ENCODE measurements around the gene NOP53.
"Not testable (repeated sequence)": the region's sequence is repeated elsewhere in the genome, so short reads cannot be mapped to it uniquely, and the experiment has no call there.

Gene NOP53

GRCh38 chr19:47745010-47745901 is at the start of gene NOP53:
Gene NOP53, plus strand, starts transcription at chr19:47745546. Its CDS starts 14 bp downstream, at chr19:47745560.
- DNase-seq (ENCODE audit: low read depth): peak; percentile 93

- DNase-seq (ENCODE audit: low read depth): no peak
Observed at GRCh38 chr19:47696635-47697034, 48.7 kb upstream of the NOP53 start.

- DNase-seq (ENCODE audit: low read depth): peak; percentile 53
Observed at GRCh38 chr19:47697863-47698609, 47.3 kb upstream of the NOP53 start.

- DNase-seq (ENCODE audit: low read depth): no peak
Observed at GRCh38 chr19:47698631-47699359, 46.6 kb upstream of the NOP53 start.

GRCh38 chr19:47699360-47699917 is 45.9 kb upstream of the NOP53 start:
- DNase-seq (ENCODE audit: low read depth): no peak

- no peak for DNase-seq (ENCODE audit: low read depth)
Observed at GRCh38 chr19:47700934-47701716, 44.2 kb upstream of the NOP53 start.

- DNase-seq (ENCODE audit: low read depth): no peak
Observed at GRCh38 chr19:47701717-47702552, 43.4 kb upstream of the NOP53 start.

GRCh38 chr19:47702671-47703070 is 42.7 kb upstream of the NOP53 start:
- no peak for DNase-seq (ENCODE audit: low read depth)

- no peak for DNase-seq (ENCODE audit: low read depth)
Observed at GRCh38 chr19:47703301-47703700, 42.0 kb upstream of the NOP53 start.

- DNase-seq (ENCODE audit: low read depth): no peak
Observed at GRCh38 chr19:47704024-47704423, 41.3 kb upstream of the NOP53 start.

- no peak for DNase-seq (ENCODE audit: low read depth)
Observed at GRCh38 chr19:47704656-47705055, 40.7 kb upstream of the NOP53 start.

- DNase-seq (ENCODE audit: low read depth): peak; percentile 44
Observed at GRCh38 chr19:47707135-47707925, 38.0 kb upstream of the NOP53 start.

GRCh38 chr19:47711652-47712242 is 33.6 kb upstream of the NOP53 start:
- no peak for DNase-seq (ENCODE audit: low read depth)

GRCh38 chr19:47713046-47714021 is 32.0 kb upstream of the NOP53 start, which contains the start of gene EHD2:
Gene EHD2, plus strand, starts transcription at chr19:47713422. Its CDS starts 3,191 bp downstream, at chr19:47716613.
- peak; percentile 63 for DNase-seq (ENCODE audit: low read depth)

- no peak for DNase-seq (ENCODE audit: low read depth)
Observed at GRCh38 chr19:47714339-47714738, 31.0 kb upstream of the NOP53 start.

- not testable (repeated sequence) for DNase-seq (ENCODE audit: low read depth)
Observed at GRCh38 chr19:47714855-47715254, 30.5 kb upstream of the NOP53 start.

- no peak for DNase-seq (ENCODE audit: low read depth)
Observed at GRCh38 chr19:47716270-47716937, 28.9 kb upstream of the NOP53 start.

Data from GM04504 (cell line).